Keratinocyte (primary cell): ENCODE data around the gene UGCG. TPM values are rescaled to one million over a fixed set of nuclear protein-coding genes. Genes with fewer than 3 reads are reported as not detected.

ENCODE experiments used
- DNase-seq: peaks from one replicate; pipeline ENCODE4 v3.0.0-alpha.2; 2011; ENCODE audit warnings: low read depth, missing footprints, low spot score
- FAIRE-seq: peaks from 2 replicates; lab custom pipeline; 2011; peaks lifted over from hg19 to GRCh38; lab: Jason Lieb, UNC
- H2AFZ ChIP-seq: 2 replicates; pipeline ENCODE4 v1.6.0; 2012; ENCODE audit warnings: low read length, control low read depth, inconsistent platforms; ENCODE audit not compliant: control insufficient read depth
- H3K27ac ChIP-seq: 2 replicates; pipeline ENCODE4 v1.5.1; 2011; ENCODE audit warnings: low read length; ENCODE audit not compliant: control insufficient read depth, insufficient read depth
- H3K27me3 ChIP-seq: 3 replicates; pipeline ENCODE4 v1.6.0; 2011; ENCODE audit warnings: low read length; ENCODE audit not compliant: control insufficient read depth, insufficient read depth; ENCODE audit errors: extremely low read depth
- H3K36me3 ChIP-seq, 2 experiments: 2 replicates in 1 of 2; 3 replicates in 1 of 2; pipeline ENCODE4 v1.5.1; 2011; ENCODE audit warnings: low read length in 2 of 2, mild to moderate bottlenecking in 1 of 2; ENCODE audit not compliant: control insufficient read depth in 2 of 2, insufficient read depth in 2 of 2; ENCODE audit errors: extremely low read depth in 1 of 2
- H3K4me1 ChIP-seq: 3 replicates; pipeline ENCODE4 v1.5.1; 2011; ENCODE audit warnings: low read length; ENCODE audit not compliant: control insufficient read depth, insufficient read depth; ENCODE audit errors: extremely low read depth
- H3K4me2 ChIP-seq: 3 replicates; pipeline ENCODE4 v1.6.0; 2011; ENCODE audit warnings: low read depth, low read length; ENCODE audit not compliant: control insufficient read depth, insufficient read depth; ENCODE audit errors: extremely low read depth
- H3K4me3 ChIP-seq, 3 experiments: fragments of 200-600 bp in 1 of 3; sonication (generic) in 1 of 3; 2 replicates in 2 of 3; 3 replicates in 1 of 3; pipeline ENCODE4 v1.5.1; 2011 to 2016; ENCODE audit warnings: low read length in 3 of 3, mild to moderate bottlenecking in 3 of 3, control low read depth in 2 of 3, inconsistent platforms in 1 of 3, low read depth in 1 of 3, mixed read lengths in 1 of 3, mixed run types in 1 of 3, moderate library complexity in 1 of 3; ENCODE audit not compliant: control insufficient read depth in 2 of 3, insufficient read depth in 2 of 3; ENCODE audit errors: extremely low read depth in 1 of 3
- H3K79me2 ChIP-seq: 2 replicates; pipeline ENCODE4 v1.6.0; 2012; ENCODE audit warnings: low read length; ENCODE audit not compliant: control insufficient read depth, insufficient read depth
- H3K9ac ChIP-seq: 3 replicates; pipeline ENCODE4 v1.6.0; 2011; ENCODE audit warnings: low read length; ENCODE audit not compliant: control insufficient read depth, insufficient read depth; ENCODE audit errors: extremely low read depth
- H3K9me1 ChIP-seq: 3 replicates; pipeline ENCODE4 v1.6.0; 2011; ENCODE audit warnings: low read length; ENCODE audit not compliant: control insufficient read depth, insufficient read depth; ENCODE audit errors: extremely low read depth
- H3K9me3 ChIP-seq: 2 replicates; pipeline ENCODE4 v1.5.1; 2012; ENCODE audit warnings: low read depth, low read length; ENCODE audit not compliant: control insufficient read depth
- H4K20me1 ChIP-seq: 3 replicates; pipeline ENCODE4 v1.6.0; 2011; ENCODE audit warnings: low read length; ENCODE audit not compliant: control insufficient read depth, insufficient read depth; ENCODE audit errors: extremely low read depth
- EZH2 ChIP-seq: IDR thresholded peaks from one replicate; pipeline ENCODE4 v1.6.1; 2012; ENCODE audit warnings: inconsistent platforms, mild to moderate bottlenecking, low read length, moderate library complexity
- dilution Hi-C: fragments of 300-500 bp; cut with MboI; formaldehyde crosslinking; loops from one replicate; pipeline ENCODE4 v1.7.0; 2020; ENCODE audit warnings: low sequenced_read_pairs; ENCODE audit not compliant: extremely low pct_ligation_motif_present
- polyA plus RNA-seq, 5 experiments: library from polyadenylated mRNA; depleted of rRNA in 3 of 5; stranded (reverse) in 3 of 5; stranded (forward) in 1 of 5; unstranded in 1 of 5; fragments of >200 nt; gene quantifications; 1 replicate in 1 of 5; 2 replicates in 3 of 5; 3 replicates in 1 of 5; pipeline versions ENCODE4 v1.2.1 to v1.2.3, GENCODE V29; 2011 to 2012; ENCODE audit warnings: missing spikeins in 2 of 5, low read depth in 1 of 5, low replicate concordance in 1 of 5
- small RNA-seq, 3 experiments: library from RNA; depleted of rRNA; stranded (forward); fragments of <200 nt; gene quantifications; one replicate each; pipeline ENCODE3, GENCODE V24; 2012; ENCODE audit warnings: low read depth in 3 of 3, low replicate concordance in 1 of 3; ENCODE audit not compliant: insufficient read length in 3 of 3
- TF ChIP-seq, protein P1 (sequence below), 3 experiments: IDR thresholded peaks in 1 of 3; conservative IDR thresholded peaks in 1 of 3; optimal IDR thresholded peaks in 1 of 3; 2 replicates in 2 of 3; 3 replicates in 1 of 3; pipeline versions ENCODE3 to v1.5.1; 2011; ENCODE audit warnings: low read length in 3 of 3, mild to moderate bottlenecking in 3 of 3, moderate library complexity in 2 of 3, control low read depth in 1 of 3, inconsistent platforms in 1 of 3; ENCODE audit not compliant: insufficient read depth in 2 of 3; ENCODE audit errors: extremely low read depth in 1 of 3

The UGCG gene
- polyA plus RNA-seq, 1 donor (not counting 4 experiments of a cell fraction or from before 2014, with no cell fraction given): 49.8 TPM

DNA sequence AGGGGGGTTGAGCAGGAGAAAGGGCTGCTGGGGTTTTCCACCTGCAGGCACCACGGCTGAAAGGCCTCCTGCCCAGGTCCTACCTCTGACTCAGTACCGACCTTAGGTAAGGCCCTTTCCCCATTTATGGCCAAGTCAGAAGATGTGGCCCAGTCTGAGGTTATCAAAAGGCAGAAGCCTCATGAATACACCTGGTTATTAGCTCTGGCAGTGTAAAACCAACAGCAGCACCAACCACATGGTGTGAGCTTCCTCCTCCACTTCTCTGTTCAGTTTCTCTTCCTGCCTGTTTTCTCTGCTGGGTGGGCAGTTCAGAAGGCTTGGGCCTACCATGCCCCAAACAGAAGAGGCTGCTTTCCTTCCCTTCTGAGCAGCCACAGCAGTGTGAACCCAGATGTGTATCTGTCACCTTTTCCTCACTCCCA lies 86.9 kb downstream of the UGCG start:
- Histone ChIP-seq H3K4me3 (no peak overlapping the region), H3K4me1 (no peaks in the 10 kb centered on the region), H3K27me3 (no peaks in the 10 kb centered on the region), H4K20me1 (no peaks in the 10 kb centered on the region), H3K9ac (no peak overlapping the region), H3K79me2 (no peaks in the 10 kb centered on the region), H3K27ac (no peak overlapping the region), H3K4me2 (no peak overlapping the region), H2AFZ (no peak overlapping the region), H3K36me3 (no peaks in the 10 kb centered on the region), H3K9me3 (no peaks in the 10 kb centered on the region), H3K9me1 (no peaks in the 10 kb centered on the region)
- FAIRE-seq (no peak), DNase-seq (no peak)
- dilution Hi-C loops: no loop called here
- no peak for TF ChIP-seq EZH2

DNA sequence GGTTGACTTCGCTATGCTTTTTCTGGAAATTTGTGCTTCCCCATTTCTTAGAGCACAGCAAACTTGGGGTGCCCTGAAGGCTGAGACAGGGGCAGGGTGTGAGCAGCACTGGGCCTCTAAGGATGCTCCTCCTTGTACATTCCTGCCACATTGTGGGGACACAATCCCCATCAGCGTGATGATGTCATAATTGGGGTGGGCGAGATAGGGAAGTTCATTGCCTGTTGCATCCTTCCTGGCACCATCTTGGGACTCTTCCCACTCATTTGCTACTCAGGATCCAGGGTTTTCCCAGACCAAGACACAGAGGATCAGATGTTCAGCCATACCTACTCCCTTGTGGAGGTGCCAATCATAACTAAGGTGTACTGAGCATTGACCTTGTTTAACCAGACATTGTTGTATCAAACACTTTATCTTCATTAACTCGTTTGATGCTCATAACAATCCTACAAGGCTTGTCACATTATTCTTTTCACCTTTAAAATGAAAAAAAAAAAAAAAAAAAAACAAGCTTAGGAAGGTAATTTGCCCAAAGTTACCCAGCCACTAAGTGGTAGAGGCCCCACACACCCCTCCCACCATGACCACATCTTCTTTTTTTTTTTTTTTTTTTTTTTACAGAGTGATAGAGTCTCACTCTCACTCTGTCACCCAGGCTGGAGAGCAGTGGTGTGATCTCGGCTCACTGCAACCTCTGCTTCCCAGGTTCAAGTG lies 87.6 kb downstream of the UGCG start:
- Histone ChIP-seq H3K36me3 (no peaks in the 10 kb centered on the region), H3K4me1 (no peaks in the 10 kb centered on the region), H3K27ac (no peak overlapping the region), H3K9me3 (no peaks in the 10 kb centered on the region), H3K4me2 (no peak overlapping the region), H2AFZ (no peak overlapping the region), H3K79me2 (no peaks in the 10 kb centered on the region), H3K27me3 (no peaks in the 10 kb centered on the region), H4K20me1 (no peaks in the 10 kb centered on the region), H3K4me3 (no peak overlapping the region), H3K9me1 (no peaks in the 10 kb centered on the region), H3K9ac (no peak overlapping the region)
- dilution Hi-C loops: no loop called here
- DNase-seq (no peak), FAIRE-seq (no peak)
- TF ChIP-seq, protein P1, sequence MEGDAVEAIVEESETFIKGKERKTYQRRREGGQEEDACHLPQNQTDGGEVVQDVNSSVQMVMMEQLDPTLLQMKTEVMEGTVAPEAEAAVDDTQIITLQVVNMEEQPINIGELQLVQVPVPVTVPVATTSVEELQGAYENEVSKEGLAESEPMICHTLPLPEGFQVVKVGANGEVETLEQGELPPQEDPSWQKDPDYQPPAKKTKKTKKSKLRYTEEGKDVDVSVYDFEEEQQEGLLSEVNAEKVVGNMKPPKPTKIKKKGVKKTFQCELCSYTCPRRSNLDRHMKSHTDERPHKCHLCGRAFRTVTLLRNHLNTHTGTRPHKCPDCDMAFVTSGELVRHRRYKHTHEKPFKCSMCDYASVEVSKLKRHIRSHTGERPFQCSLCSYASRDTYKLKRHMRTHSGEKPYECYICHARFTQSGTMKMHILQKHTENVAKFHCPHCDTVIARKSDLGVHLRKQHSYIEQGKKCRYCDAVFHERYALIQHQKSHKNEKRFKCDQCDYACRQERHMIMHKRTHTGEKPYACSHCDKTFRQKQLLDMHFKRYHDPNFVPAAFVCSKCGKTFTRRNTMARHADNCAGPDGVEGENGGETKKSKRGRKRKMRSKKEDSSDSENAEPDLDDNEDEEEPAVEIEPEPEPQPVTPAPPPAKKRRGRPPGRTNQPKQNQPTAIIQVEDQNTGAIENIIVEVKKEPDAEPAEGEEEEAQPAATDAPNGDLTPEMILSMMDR (optimal IDR thresholded peaks at IDR 0.05 in 1 of 3, IDR thresholded peaks at IDR 0.05 in 1 of 3, conservative IDR thresholded peaks at IDR 0.05 in 1 of 3; ENCODE audit: extremely low read depth in 1 of 3, insufficient read depth in 2 of 3, low read length in 3 of 3): no peak
- TF ChIP-seq EZH2: no peak

Small RNAs within 50 kb of the gene (small RNA-seq; reads per million reads assigned to genes)
- gene MIR4668: 0 reads per million in 3 experiments

Other genes starting within 250 kb of the UGCG start
- gene GNG10, start 235.2 kb upstream of the UGCG start, polyA plus RNA-seq: 66.2 to 89.8 TPM (median 68.8 TPM) in 3 replicates
- gene SHOC1, start 101.9 kb upstream of the UGCG start, polyA plus RNA-seq: 0.01 to 0.03 TPM in 2 of 3 replicates, not detected in the other